HG02798 (cell line): Measurements from ENCODE around the gene TRA2A.
A peak's percentile ranks its signal among the peaks of the same experiment; 100 is the strongest.

Experiments used
- ATAC-seq: cut with Tn5 transposase; IDR thresholded peaks from one replicate; pipeline ENCODE4 v1.9.1; 2021; ENCODE audit warnings: mild to moderate bottlenecking; ENCODE audit not compliant: unreplicated experiment, poor library complexity

The TRA2A gene

GRCh38 chr7:23471106-23471859, 60.5 kb downstream of the TRA2A start:
- ATAC-seq, result peak; percentile 44

GRCh38 chr7:23470330-23471105, 61.3 kb downstream of the TRA2A start, which contains the start of gene IGF2BP3:
Gene IGF2BP3 (minus strand): TSS chr7:23470491. CDS start chr7:23470110, 381 bp downstream.
- ATAC-seq, result no peak

GRCh38 chr7:23469961-23470250, 61.9 kb downstream of the TRA2A start:
- ATAC-seq, result no peak

GRCh38 chr7:23469150-23469960, 62.4 kb downstream of the TRA2A start:
- peak; percentile 18 for ATAC-seq

GRCh38 chr7:23468526-23469149, 63.1 kb downstream of the TRA2A start:
- peak; percentile 0 for ATAC-seq

GRCh38 chr7:23467806-23468525, 63.8 kb downstream of the TRA2A start:
- ATAC-seq, result peak; percentile 13

- ATAC-seq, result no peak
Observed at GRCh38 chr7:23467291-23467805, 64.4 kb downstream of the TRA2A start.

GRCh38 chr7:23462846-23463245, 68.9 kb downstream of the TRA2A start:
- no peak for ATAC-seq

GRCh38 chr7:23458044-23458443, 73.7 kb downstream of the TRA2A start:
- no peak for ATAC-seq

- no peak for ATAC-seq
Observed at GRCh38 chr7:23456093-23456492, 75.7 kb downstream of the TRA2A start.

- ATAC-seq, result no peak
Observed at GRCh38 chr7:23454881-23455526, 76.8 kb downstream of the TRA2A start.
